Esophagus squamous epithelium (tissue), 4 donors: Measurements from ENCODE around the gene RBM39.
"Not testable (repeated sequence)": the region's sequence is repeated elsewhere in the genome, so short reads cannot be mapped to it uniquely, and the experiment has no call there.

ENCODE experiments used
- POLR2A ChIP-seq, 4 donors: fragments of 450-650 bp; IDR thresholded peaks; one replicate each; pipeline ENCODE4 v1.6.1; 2017; ENCODE audit warnings: antibody characterized with exemption in 4 of 4, mild to moderate bottlenecking in 4 of 4, moderate library complexity in 3 of 4
- TF ChIP-seq, protein P1 (sequence below), 6 experiments: fragments of 450-650 bp in 4 of 6; fragments of 200-600 bp in 2 of 6; sonication (generic) in 2 of 6; IDR thresholded peaks; one replicate each; pipeline ENCODE4 v1.5.1; 2016 to 2019; ENCODE audit warnings: antibody characterized with exemption in 6 of 6, mild to moderate bottlenecking in 4 of 6, moderate library complexity in 4 of 6

DNA sequence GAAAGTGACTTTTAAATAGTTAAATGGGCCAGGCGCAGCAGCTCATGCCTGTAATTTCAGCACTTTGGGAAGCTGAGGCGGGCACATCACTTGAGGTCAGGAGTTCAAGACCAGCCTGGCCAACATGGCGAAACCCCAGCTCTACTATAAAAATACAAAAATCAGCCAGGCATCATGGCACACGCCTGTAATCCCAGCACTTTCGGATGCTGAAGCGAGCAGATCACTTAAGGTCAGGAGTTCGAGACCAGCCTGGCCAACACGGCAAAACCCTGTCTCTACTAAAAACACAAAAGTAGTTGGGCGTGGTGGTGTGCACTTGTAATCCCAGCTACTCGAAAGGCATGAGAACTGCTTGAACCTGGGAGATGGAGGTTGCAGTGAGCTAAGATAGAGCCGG lies 36.2 kb downstream of the RBM39 start:
- TF ChIP-seq, protein P1, sequence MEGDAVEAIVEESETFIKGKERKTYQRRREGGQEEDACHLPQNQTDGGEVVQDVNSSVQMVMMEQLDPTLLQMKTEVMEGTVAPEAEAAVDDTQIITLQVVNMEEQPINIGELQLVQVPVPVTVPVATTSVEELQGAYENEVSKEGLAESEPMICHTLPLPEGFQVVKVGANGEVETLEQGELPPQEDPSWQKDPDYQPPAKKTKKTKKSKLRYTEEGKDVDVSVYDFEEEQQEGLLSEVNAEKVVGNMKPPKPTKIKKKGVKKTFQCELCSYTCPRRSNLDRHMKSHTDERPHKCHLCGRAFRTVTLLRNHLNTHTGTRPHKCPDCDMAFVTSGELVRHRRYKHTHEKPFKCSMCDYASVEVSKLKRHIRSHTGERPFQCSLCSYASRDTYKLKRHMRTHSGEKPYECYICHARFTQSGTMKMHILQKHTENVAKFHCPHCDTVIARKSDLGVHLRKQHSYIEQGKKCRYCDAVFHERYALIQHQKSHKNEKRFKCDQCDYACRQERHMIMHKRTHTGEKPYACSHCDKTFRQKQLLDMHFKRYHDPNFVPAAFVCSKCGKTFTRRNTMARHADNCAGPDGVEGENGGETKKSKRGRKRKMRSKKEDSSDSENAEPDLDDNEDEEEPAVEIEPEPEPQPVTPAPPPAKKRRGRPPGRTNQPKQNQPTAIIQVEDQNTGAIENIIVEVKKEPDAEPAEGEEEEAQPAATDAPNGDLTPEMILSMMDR (IDR thresholded peaks at IDR 0.05): not testable (repeated sequence)
- not testable (repeated sequence) for TF ChIP-seq POLR2A (IDR thresholded peaks at IDR 0.05)
